Common myeloid progenitor, CD34-positive (primary cell): ENCODE results near the gene ABCB8.

Source experiments
- CTCF ChIA-PET: fragments of 350-600 bp; sonication (Branson Sonifier 250); formaldehyde crosslinking; loops from one replicate; lab custom pipeline; 2021; ENCODE audit warnings: antibody characterized with exemption; lab: Charles Lee
- POLR2A ChIA-PET: fragments of 350-600 bp; sonication (Branson Sonifier 250); formaldehyde crosslinking; loops from one replicate; lab custom pipeline; 2021; ENCODE audit warnings: antibody characterized with exemption; lab: Charles Lee
- DNase-seq, 3 donors: peaks; one replicate each; pipeline versions ENCODE4 v3.0.0 to v3.0.0-alpha.2; 2013
- H3K27ac ChIP-seq, 2 experiments: 1 replicate in 1 of 2; 2 replicates in 1 of 2; pipeline ENCODE4 v1.7.0; 2013; ENCODE audit warnings: inconsistent platforms in 2 of 2, low read length in 2 of 2, mild to moderate bottlenecking in 2 of 2, low read depth in 1 of 2, moderate library complexity in 1 of 2; ENCODE audit not compliant: severe bottlenecking in 2 of 2, insufficient read depth in 1 of 2, poor library complexity in 1 of 2
- H3K27me3 ChIP-seq, 5 experiments: replicated peaks in 2 of 5; 1 replicate in 3 of 5; 2 replicates in 2 of 5; pipeline versions ENCODE4 v1.6.1 to v1.7.0; 2013; ENCODE audit warnings: low read length in 4 of 5, mild to moderate bottlenecking in 2 of 5, moderate library complexity in 2 of 5, inconsistent platforms in 1 of 5; ENCODE audit not compliant: insufficient read depth in 5 of 5, control insufficient read depth in 4 of 5
- H3K36me3 ChIP-seq, 4 experiments: 1 replicate in 2 of 4; 2 replicates in 2 of 4; pipeline versions ENCODE4 v1.6.1 to v1.7.0; 2013; ENCODE audit warnings: low read length in 3 of 4, control low read depth in 1 of 4, mild to moderate bottlenecking in 1 of 4; ENCODE audit not compliant: control insufficient read depth in 4 of 4, insufficient read depth in 4 of 4
- H3K4me1 ChIP-seq, 4 experiments: 1 replicate in 3 of 4; 2 replicates in 1 of 4; pipeline versions ENCODE4 v1.6.1 to v1.7.1; 2013; ENCODE audit warnings: low read length in 3 of 4, mild to moderate bottlenecking in 3 of 4, control low read depth in 1 of 4, inconsistent platforms in 1 of 4, moderate library complexity in 1 of 4; ENCODE audit not compliant: control insufficient read depth in 4 of 4, insufficient read depth in 4 of 4; ENCODE audit errors: control extremely low read depth in 1 of 4
- H3K4me3 ChIP-seq, 7 experiments: 1 replicate in 4 of 7; 2 replicates in 3 of 7; pipeline versions ENCODE4 v1.5.1 to v1.7.0; 2013; ENCODE audit warnings: mild to moderate bottlenecking in 7 of 7, low read length in 6 of 7, moderate library complexity in 6 of 7, inconsistent platforms in 2 of 7, low read depth in 2 of 7, control low read depth in 1 of 7; ENCODE audit not compliant: insufficient read depth in 4 of 7, control insufficient read depth in 1 of 7; ENCODE audit errors: extremely low read depth in 1 of 7
- H3K9me3 ChIP-seq, 5 experiments: 1 replicate in 4 of 5; 2 replicates in 1 of 5; pipeline versions ENCODE4 v1.6.1 to v1.7.1; 2013; ENCODE audit warnings: low read length in 4 of 5, mild to moderate bottlenecking in 2 of 5, inconsistent platforms in 1 of 5, low read depth in 1 of 5, moderate library complexity in 1 of 5; ENCODE audit not compliant: control insufficient read depth in 4 of 5, insufficient read depth in 2 of 5; ENCODE audit errors: control extremely low read depth in 1 of 5
- WGBS: methylation state at CpG from one replicate; pipeline ENCODE4 v1.1.5; 2013; ENCODE audit not compliant: insufficient coverage; 5-methylcytosine and 5-hydroxymethylcytosine counted together

Gene ABCB8

GRCh38 chr7:151083071-151083823, 55.0 kb downstream of the ABCB8 start, which contains the start of gene TMUB1:
Gene TMUB1 (minus strand): TSS chr7:151083493. CDS start chr7:151082563, 930 bp downstream.
- ChIA-PET POLR2A (interaction anchor here (1.4 kb wide), 1 partner anchor 55 kb away, joined by 3 read pairs; the partner anchor contains the start of gene ABCB8), CTCF (interaction anchor here (0.7 to 14.4 kb wide), 10 partner anchors 8 to 72 kb away, joined by 3 to 219 read pairs (median 3); no protein-coding TSS in a partner anchor)
- peak; percentile 79 to 89 (median 83) for DNase-seq
- Histone ChIP-seq H3K36me3 (peaks cover 0 to 19% (median 0%) of the 10 kb centered on the region in 4 experiments), H3K4me1 (peaks cover 8 to 71% (median 66%) of the 10 kb centered on the region in 4 experiments), H3K4me3 (peak within 1 kb of the TSS; percentile 41 to 84 (median 72)), H3K27ac (peak within 1 kb of the TSS; percentile 25 to 92), H3K27me3 (no peaks in the 10 kb centered on the region), H3K9me3 (no peaks in the 10 kb centered on the region)
- WGBS = under 1% methylated on average over 54 of the region's 69 CpGs

- H3K36me3 ChIP-seq = peaks cover 0 to 14% (median 0%) of the 10 kb centered on the region in 4 experiments
- peak overlapping the region in 1 of 2 experiments; percentile 92 for H3K27ac ChIP-seq
- H3K4me1 ChIP-seq = peaks cover 13 to 73% (median 70%) of the 10 kb centered on the region in 4 experiments
- H3K9me3 ChIP-seq = no peaks in the 10 kb centered on the region
- WGBS = 0% methylated on average over 1 of the region's 3 CpGs
- ChIA-PET POLR2A (interaction anchor here (1.4 kb wide), 1 partner anchor 56 kb away, joined by 3 read pairs; the partner anchor contains the start of gene ABCB8), CTCF (interaction anchor here (1.2 to 14.4 kb wide), 5 partner anchors 10 to 32 kb away, joined by 3 to 219 read pairs (median 4); no protein-coding TSS in a partner anchor)
- H3K4me3 ChIP-seq = peak overlapping the region; percentile 41 to 84 (median 72)
- no peak for DNase-seq
- no peaks in the 10 kb centered on the region for H3K27me3 ChIP-seq
Observed at GRCh38 chr7:151083824-151084160, 55.5 kb downstream of the ABCB8 start.

GRCh38 chr7:151085329-151085690, 57.1 kb downstream of the ABCB8 start:
- peaks cover 9 to 74% (median 69%) of the 10 kb centered on the region in 4 experiments for H3K4me1 ChIP-seq
- no peak overlapping the region for H3K27ac ChIP-seq
- ChIA-PET CTCF (interaction anchor here (0.9 to 14.4 kb wide), 6 partner anchors 9 to 25 kb away, joined by 3 to 219 read pairs (median 5); no protein-coding TSS in a partner anchor), POLR2A (no interaction called here)
- peak overlapping the region in 5 of 7 experiments; percentile 58 to 87 (median 77) for H3K4me3 ChIP-seq
- no peaks in the 10 kb centered on the region for H3K9me3 ChIP-seq
- 67% methylated on average over 5 of the region's 5 CpGs for WGBS
- no peak for DNase-seq
- no peaks in the 10 kb centered on the region for H3K27me3 ChIP-seq
- H3K36me3 ChIP-seq = peaks cover 0 to 11% (median 0%) of the 10 kb centered on the region in 4 experiments

GRCh38 chr7:151085691-151086620, 57.7 kb downstream of the ABCB8 start, which contains the start of gene AGAP3:
Gene AGAP3 (plus strand): TSS chr7:151086475. CDS start chr7:151086742, 267 bp downstream.
- POLR2A ChIA-PET = no interaction called here
- WGBS = 0% methylated on average over 35 of the region's 84 CpGs

GRCh38 chr7:151086802-151087244, 58.6 kb downstream of the ABCB8 start:
- POLR2A ChIA-PET = interaction anchor here (1.3 kb wide), 1 partner anchor 24 kb away, joined by 3 read pairs; no protein-coding TSS in a partner anchor
- CTCF ChIA-PET = interaction anchor here (1.5 to 14.4 kb wide), 2 partner anchors 15 to 23 kb away, joined by 3 to 219 read pairs; no protein-coding TSS in a partner anchor
- peak overlapping the region in 1 of 2 experiments; percentile 88 for H3K27ac ChIP-seq

More at GRCh38 chr7:151085691-151086620, 57.7 kb downstream of the ABCB8 start, which contains the start of gene AGAP3:
- Histone ChIP-seq H3K4me1 (peaks cover 9 to 73% (median 67%) of the 10 kb centered on the region in 4 experiments), H3K9me3 (no peaks in the 10 kb centered on the region), H3K36me3 (peaks cover 0 to 11% (median 0%) of the 10 kb centered on the region in 4 experiments), H3K4me3 (peak within 1 kb of the TSS; percentile 52 to 87 (median 79)), H3K27me3 (no peaks in the 10 kb centered on the region), H3K27ac (peak within 1 kb of the TSS in 1 of 2 experiments; percentile 88)
- CTCF ChIA-PET = interaction anchor here (0.9 to 14.4 kb wide), 5 partner anchors 8 to 25 kb away, joined by 3 to 219 read pairs (median 4); no protein-coding TSS in a partner anchor
- peak in 2 of 3 donors; percentile 39 to 55 for DNase-seq

More at GRCh38 chr7:151086802-151087244, 58.6 kb downstream of the ABCB8 start:
- H3K36me3 ChIP-seq = peaks cover 0 to 6% (median 0%) of the 10 kb centered on the region in 4 experiments
- H3K27me3 ChIP-seq = no peaks in the 10 kb centered on the region
- peak in 1 of 3 donors; percentile 30 for DNase-seq
- peaks cover 9 to 64% (median 58%) of the 10 kb centered on the region in 4 experiments for H3K4me1 ChIP-seq
- no peaks in the 10 kb centered on the region for H3K9me3 ChIP-seq
- 0% methylated on average over 53 of the region's 56 CpGs for WGBS
- H3K4me3 ChIP-seq = peak overlapping the region; percentile 52 to 87 (median 79)
